ENCODE measurements around the gene RCOR3.

DNA sequence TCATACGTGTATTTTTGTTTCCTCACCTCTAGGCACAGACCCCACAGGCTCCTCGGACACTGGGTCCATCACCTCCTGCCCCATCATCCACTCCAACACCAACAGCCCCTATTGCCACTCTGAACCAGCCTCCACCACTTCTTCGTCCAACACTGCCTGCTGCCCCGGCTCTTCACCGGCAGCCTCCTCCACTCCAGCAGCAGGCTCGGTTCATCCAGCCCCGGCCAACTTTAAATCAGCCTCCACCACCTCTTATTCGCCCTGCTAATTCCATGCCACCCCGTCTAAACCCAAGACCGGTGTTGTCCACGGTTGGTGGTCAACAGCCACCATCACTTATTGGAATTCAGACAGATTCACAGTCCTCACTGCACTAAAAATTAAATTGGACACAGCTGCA, 54.2 kb downstream of the RCOR3 start:
- TF ChIP-seq, protein P1, sequence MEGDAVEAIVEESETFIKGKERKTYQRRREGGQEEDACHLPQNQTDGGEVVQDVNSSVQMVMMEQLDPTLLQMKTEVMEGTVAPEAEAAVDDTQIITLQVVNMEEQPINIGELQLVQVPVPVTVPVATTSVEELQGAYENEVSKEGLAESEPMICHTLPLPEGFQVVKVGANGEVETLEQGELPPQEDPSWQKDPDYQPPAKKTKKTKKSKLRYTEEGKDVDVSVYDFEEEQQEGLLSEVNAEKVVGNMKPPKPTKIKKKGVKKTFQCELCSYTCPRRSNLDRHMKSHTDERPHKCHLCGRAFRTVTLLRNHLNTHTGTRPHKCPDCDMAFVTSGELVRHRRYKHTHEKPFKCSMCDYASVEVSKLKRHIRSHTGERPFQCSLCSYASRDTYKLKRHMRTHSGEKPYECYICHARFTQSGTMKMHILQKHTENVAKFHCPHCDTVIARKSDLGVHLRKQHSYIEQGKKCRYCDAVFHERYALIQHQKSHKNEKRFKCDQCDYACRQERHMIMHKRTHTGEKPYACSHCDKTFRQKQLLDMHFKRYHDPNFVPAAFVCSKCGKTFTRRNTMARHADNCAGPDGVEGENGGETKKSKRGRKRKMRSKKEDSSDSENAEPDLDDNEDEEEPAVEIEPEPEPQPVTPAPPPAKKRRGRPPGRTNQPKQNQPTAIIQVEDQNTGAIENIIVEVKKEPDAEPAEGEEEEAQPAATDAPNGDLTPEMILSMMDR (IDR thresholded peaks at IDR 0.05), result no peak
- TF ChIP-seq POLR2A (IDR thresholded peaks at IDR 0.05), result no peak
